Muscle of leg (tissue), 16 donors: ENCODE data around the gene SOAT2. TPM values are rescaled to one million over a fixed set of nuclear protein-coding genes. Genes with fewer than 3 reads are reported as not detected.

Experiments used
- DNase-seq: peaks from one replicate; pipeline ENCODE4 v3.0.0; 2013
- H3K27ac ChIP-seq: one replicate; pipeline ENCODE4 v1.5.1; 2013; ENCODE audit warnings: mild to moderate bottlenecking, low read length, control low read depth
- H3K27me3 ChIP-seq: one replicate; pipeline ENCODE4 v1.6.1; 2013; ENCODE audit warnings: low read length; ENCODE audit not compliant: control insufficient read depth, insufficient read depth
- H3K36me3 ChIP-seq: one replicate; pipeline ENCODE4 v1.6.1; 2013; ENCODE audit warnings: low read length; ENCODE audit not compliant: control insufficient read depth, insufficient read depth
- H3K4me1 ChIP-seq: one replicate; pipeline ENCODE4 v1.6.1; 2013; ENCODE audit warnings: low read length; ENCODE audit not compliant: control insufficient read depth, insufficient read depth
- H3K4me3 ChIP-seq: one replicate; pipeline ENCODE4 v1.5.1; 2013; ENCODE audit warnings: low read length, control low read depth
- H3K9me3 ChIP-seq: replicated peaks from 2 replicates; pipeline ENCODE4 v1.6.1; 2013; ENCODE audit warnings: low read depth, low read length; ENCODE audit not compliant: control insufficient read depth
- WGBS: methylation state at CpG from one replicate; pipeline ENCODE4 v1.1.5; 2013; ENCODE audit warnings: missing lambda C conversion rate; ENCODE audit not compliant: insufficient coverage; 5-methylcytosine and 5-hydroxymethylcytosine counted together
- long read RNA-seq, 11 donors: transcript quantifications; one replicate each; lab custom pipeline, GENCODE V29; 2026
- polyA plus RNA-seq, 8 donors: library from polyadenylated mRNA; unstranded; fragments of 120-200 nt; gene quantifications; one replicate each; pipeline versions ENCODE4 v1.2.1 to v1.2.3, GENCODE V29; 2013; ENCODE audit warnings: inconsistent platforms in 1 of 8, low replicate concordance in 1 of 8; ENCODE audit not compliant: insufficient read length in 8 of 8, insufficient read depth in 1 of 8
- total RNA-seq: library from RNA; stranded (reverse); fragments of 120-200 nt; gene quantifications from one replicate; pipeline ENCODE4 v1.2.4, GENCODE V29; 2013

The SOAT2 gene
- total RNA-seq (0.04 TPM), polyA plus RNA-seq (1 to 10 TPM in 2 of 8 donors, under 1 TPM in 6; 0.07 to 4.8 (median 0.21) TPM)
- long read RNA-seq, donor 1, result 0 reads
- long read RNA-seq, donor 2, result 0 reads
- long read RNA-seq, donor 3, result 0 reads
- long read RNA-seq, donor 4, result 0 reads
- long read RNA-seq, donor 5, result 0 reads
- long read RNA-seq, donor 6, result 0 reads
- long read RNA-seq, donor 7, result 0 reads
- long read RNA-seq, donor 8, result 0 reads
- long read RNA-seq, donor 9, result 0 reads
- long read RNA-seq, donor 10, result 0 reads
- long read RNA-seq, donor 11, result 0 reads

GRCh38 chr12:53102883-53103807 is at the start of gene SOAT2:
TSS of gene SOAT2 (plus strand) at chr12:53103486. CDS start at chr12:53103578, 92 bp downstream.
- no peaks in the 10 kb centered on the region for H3K9me3 ChIP-seq
- peaks cover 39% of the 10 kb centered on the region for H3K4me1 ChIP-seq
- 68% methylated on average over 17 of the region's 23 CpGs for WGBS
- peaks cover 13% of the 10 kb centered on the region for H3K36me3 ChIP-seq
- H3K4me3 ChIP-seq, result no peak within 1 kb of the TSS
- no peak for DNase-seq
- H3K27ac ChIP-seq, result no peak within 1 kb of the TSS
- no peaks in the 10 kb centered on the region for H3K27me3 ChIP-seq

- Histone ChIP-seq H3K4me1 (peaks cover 65% of the 10 kb centered on the region), H3K36me3 (peaks cover 67% of the 10 kb centered on the region), H3K27ac (peak overlapping the region; percentile 90), H3K27me3 (no peaks in the 10 kb centered on the region), H3K9me3 (no peaks in the 10 kb centered on the region), H3K4me3 (peak overlapping the region; percentile 65)
- DNase-seq, result peak; percentile 95
- WGBS, result 5% methylated on average over 30 of the region's 48 CpGs
Measured at GRCh38 chr12:53054112-53054878, 49.0 kb upstream of the SOAT2 start.

- Histone ChIP-seq H3K36me3 (peaks cover 81% of the 10 kb centered on the region), H3K4me3 (no peak overlapping the region), H3K27ac (no peak overlapping the region), H3K4me1 (peaks cover 57% of the 10 kb centered on the region), H3K27me3 (no peaks in the 10 kb centered on the region), H3K9me3 (no peaks in the 10 kb centered on the region)
- WGBS, result 85% methylated on average over 9 of the region's 15 CpGs
- DNase-seq, result peak; percentile 18
Measured at GRCh38 chr12:53055471-53056266, 47.6 kb upstream of the SOAT2 start.

GRCh38 chr12:53056296-53056695 is 47.0 kb upstream of the SOAT2 start:
- 90% methylated on average over 5 of the region's 5 CpGs for WGBS
- Histone ChIP-seq H3K4me3 (no peak overlapping the region), H3K36me3 (peaks cover 83% of the 10 kb centered on the region), H3K4me1 (peaks cover 57% of the 10 kb centered on the region), H3K27ac (no peak overlapping the region), H3K27me3 (no peaks in the 10 kb centered on the region), H3K9me3 (no peaks in the 10 kb centered on the region)
- DNase-seq, result no peak

- peaks cover 83% of the 10 kb centered on the region for H3K36me3 ChIP-seq
- no peak overlapping the region for H3K27ac ChIP-seq
- H3K4me1 ChIP-seq, result peaks cover 57% of the 10 kb centered on the region
- no peaks in the 10 kb centered on the region for H3K27me3 ChIP-seq
- no peak for DNase-seq
- WGBS, result 85% methylated on average over 7 of the region's 7 CpGs
- H3K4me3 ChIP-seq, result no peak overlapping the region
- H3K9me3 ChIP-seq, result no peaks in the 10 kb centered on the region
Measured at GRCh38 chr12:53056901-53057300, 46.4 kb upstream of the SOAT2 start.

- H3K27ac ChIP-seq, result no peak overlapping the region
- H3K4me3 ChIP-seq, result no peak overlapping the region
- H3K27me3 ChIP-seq, result no peaks in the 10 kb centered on the region
- no peak for DNase-seq
- 89% methylated on average over 10 of the region's 13 CpGs for WGBS
- H3K9me3 ChIP-seq, result no peaks in the 10 kb centered on the region
- H3K4me1 ChIP-seq, result peaks cover 57% of the 10 kb centered on the region
- H3K36me3 ChIP-seq, result peaks cover 88% of the 10 kb centered on the region
Measured at GRCh38 chr12:53057816-53058500, 45.3 kb upstream of the SOAT2 start.

- Histone ChIP-seq H3K27me3 (no peaks in the 10 kb centered on the region), H3K4me3 (no peak overlapping the region), H3K4me1 (peaks cover 57% of the 10 kb centered on the region), H3K36me3 (peaks cover 91% of the 10 kb centered on the region), H3K27ac (no peak overlapping the region), H3K9me3 (no peaks in the 10 kb centered on the region)
- DNase-seq, result peak; percentile 49
- 60% methylated on average over 25 of the region's 35 CpGs for WGBS
Measured at GRCh38 chr12:53058674-53059433, 44.4 kb upstream of the SOAT2 start.

- DNase-seq, result no peak
- H3K27me3 ChIP-seq, result no peaks in the 10 kb centered on the region
Measured at GRCh38 chr12:53059434-53060063, 43.7 kb upstream of the SOAT2 start.

More at GRCh38 chr12:53059434-53060063, 43.7 kb upstream of the SOAT2 start:
- H3K4me1 ChIP-seq, result peaks cover 59% of the 10 kb centered on the region
- peaks cover 95% of the 10 kb centered on the region for H3K36me3 ChIP-seq
- H3K4me3 ChIP-seq, result no peak overlapping the region
- no peaks in the 10 kb centered on the region for H3K9me3 ChIP-seq
- no peak overlapping the region for H3K27ac ChIP-seq
- 82% methylated on average over 17 of the region's 24 CpGs for WGBS
